PFSK-1 (cell line): ENCODE data around the gene KDM6B.

Experiments
- FOXP2 ChIP-seq: optimal IDR thresholded peaks from 2 replicates; pipeline ENCODE3; 2011; ENCODE audit warnings: borderline replicate concordance, control low read depth, inconsistent platforms; ENCODE audit not compliant: insufficient read depth; ENCODE audit errors: extremely low read length, extremely low read depth
- POLR2AphosphoS5 ChIP-seq: IDR thresholded peaks from 2 replicates; pipeline ENCODE4 v1.6.1; 2012; ENCODE audit warnings: low read depth, mild to moderate bottlenecking, control low read depth, low read length, moderate library complexity
- TF ChIP-seq, protein P1 (sequence below), 2 experiments: IDR thresholded peaks; 2 replicates each; pipeline versions ENCODE4 v1.6.1 to v1.8.0; 2011 to 2012; ENCODE audit warnings: low read depth in 2 of 2, low read length in 2 of 2, control low read depth in 1 of 2, inconsistent platforms in 1 of 2, mild to moderate bottlenecking in 1 of 2, moderate library complexity in 1 of 2; ENCODE audit not compliant: insufficient read depth in 1 of 2

DNA sequence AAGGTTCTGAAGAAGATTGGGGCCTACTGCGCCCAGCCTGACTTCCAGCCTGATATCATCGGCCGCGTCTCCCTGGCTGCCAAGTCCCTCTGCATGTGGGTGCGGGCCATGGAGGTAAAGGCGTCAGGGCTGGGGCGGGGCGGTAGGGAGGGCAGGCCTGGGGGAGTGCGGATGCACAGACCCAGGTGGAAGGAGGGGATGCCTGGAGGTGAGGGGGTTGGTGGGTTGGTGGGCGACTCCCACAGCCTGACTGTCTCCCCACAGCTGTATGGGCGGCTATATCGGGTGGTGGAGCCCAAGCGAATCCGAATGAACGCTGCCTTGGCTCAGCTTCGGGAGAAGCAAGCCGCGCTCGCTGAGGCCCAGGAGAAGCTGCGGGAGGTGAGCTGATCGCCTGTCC lies 26.8 kb upstream of the KDM6B start:
- TF ChIP-seq, protein P1, sequence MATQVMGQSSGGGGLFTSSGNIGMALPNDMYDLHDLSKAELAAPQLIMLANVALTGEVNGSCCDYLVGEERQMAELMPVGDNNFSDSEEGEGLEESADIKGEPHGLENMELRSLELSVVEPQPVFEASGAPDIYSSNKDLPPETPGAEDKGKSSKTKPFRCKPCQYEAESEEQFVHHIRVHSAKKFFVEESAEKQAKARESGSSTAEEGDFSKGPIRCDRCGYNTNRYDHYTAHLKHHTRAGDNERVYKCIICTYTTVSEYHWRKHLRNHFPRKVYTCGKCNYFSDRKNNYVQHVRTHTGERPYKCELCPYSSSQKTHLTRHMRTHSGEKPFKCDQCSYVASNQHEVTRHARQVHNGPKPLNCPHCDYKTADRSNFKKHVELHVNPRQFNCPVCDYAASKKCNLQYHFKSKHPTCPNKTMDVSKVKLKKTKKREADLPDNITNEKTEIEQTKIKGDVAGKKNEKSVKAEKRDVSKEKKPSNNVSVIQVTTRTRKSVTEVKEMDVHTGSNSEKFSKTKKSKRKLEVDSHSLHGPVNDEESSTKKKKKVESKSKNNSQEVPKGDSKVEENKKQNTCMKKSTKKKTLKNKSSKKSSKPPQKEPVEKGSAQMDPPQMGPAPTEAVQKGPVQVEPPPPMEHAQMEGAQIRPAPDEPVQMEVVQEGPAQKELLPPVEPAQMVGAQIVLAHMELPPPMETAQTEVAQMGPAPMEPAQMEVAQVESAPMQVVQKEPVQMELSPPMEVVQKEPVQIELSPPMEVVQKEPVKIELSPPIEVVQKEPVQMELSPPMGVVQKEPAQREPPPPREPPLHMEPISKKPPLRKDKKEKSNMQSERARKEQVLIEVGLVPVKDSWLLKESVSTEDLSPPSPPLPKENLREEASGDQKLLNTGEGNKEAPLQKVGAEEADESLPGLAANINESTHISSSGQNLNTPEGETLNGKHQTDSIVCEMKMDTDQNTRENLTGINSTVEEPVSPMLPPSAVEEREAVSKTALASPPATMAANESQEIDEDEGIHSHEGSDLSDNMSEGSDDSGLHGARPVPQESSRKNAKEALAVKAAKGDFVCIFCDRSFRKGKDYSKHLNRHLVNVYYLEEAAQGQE (IDR thresholded peaks at IDR 0.05; ENCODE audit: insufficient read depth in 1 of 2, low read depth in 2 of 2, low read length in 2 of 2) = no peak
- TF ChIP-seq POLR2AphosphoS5 = no peak
- TF ChIP-seq FOXP2 = no peak
